ENCODE results near the gene LCLAT1. TPM values are rescaled to one million over a fixed set of nuclear protein-coding genes. Genes with fewer than 3 reads are reported as not detected.
"Not testable (repeated sequence)": the region's sequence is repeated elsewhere in the genome, so short reads cannot be mapped to it uniquely, and the experiment has no call there.

LCLAT1 gene
- total and polyA plus RNA-seq, 2 of the 4 experiments (the other 2 are of a cell fraction), result 7.5 to 11.5 TPM

GRCh38 chr2:30495896-30496295, 48.9 kb downstream of the LCLAT1 start:
- BruUV-seq (replicated peaks); dilution Hi-C loops (cut with HindIII; ENCODE audit: low sequenced_read_pairs, unreplicated experiment); in situ Hi-C loops (cut with MboI; ENCODE audit: low sequenced_read_pairs); H2BK5ac ChIP-seq (ENCODE audit: low read depth, low read length, poor library complexity, severe bottlenecking); H4K91ac ChIP-seq (ENCODE audit: insufficient read depth, low read depth, low read length); H4K20me1 ChIP-seq (ENCODE audit: insufficient read depth, low read length); H3K9me1 ChIP-seq (ENCODE audit: insufficient read depth, low read length); H3K27me3 ChIP-seq (ENCODE audit: control insufficient read depth, insufficient read depth, low read length); H4K5ac ChIP-seq (ENCODE audit: low read depth, low read length); H2AFZ ChIP-seq (replicated peaks; ENCODE audit: low read length, poor library complexity); H3K4me2 ChIP-seq (ENCODE audit: low read depth, low read length); H3K4me1 ChIP-seq (ENCODE audit: control insufficient read depth, insufficient read depth, low read length); H3K9me3 ChIP-seq (ENCODE audit: control insufficient read depth, insufficient read depth, low read length); H3K23ac ChIP-seq (ENCODE audit: low read depth, low read length); H3K14ac ChIP-seq (replicated peaks; ENCODE audit: low read depth, low read length); DNase-seq; H2AK5ac ChIP-seq (ENCODE audit: low read depth, low read length); H2BK120ac ChIP-seq (ENCODE audit: low read depth, low read length); H3K9ac ChIP-seq (ENCODE audit: low read depth, low read length); H2BK15ac ChIP-seq (ENCODE audit: low read depth, low read length); H3K27ac ChIP-seq (ENCODE audit: insufficient read depth, low read length); intact Hi-C loops (cut with micrococcal nuclease); ATAC-seq (ENCODE audit: low read depth); H3K4me3 ChIP-seq (ENCODE audit: insufficient read depth, low read depth, low read length); H3K56ac ChIP-seq (ENCODE audit: extremely low read depth, insufficient read depth, low read length); H4K8ac ChIP-seq (ENCODE audit: low read depth in 2 of 2, low read length in 2 of 2); H2AK9ac ChIP-seq (replicated peaks; ENCODE audit: low read depth, low read length, poor library complexity); POLR2A ChIA-PET (ENCODE audit: unreplicated experiment); H2BK20ac ChIP-seq (ENCODE audit: low read depth, low read length); H3K18ac ChIP-seq (ENCODE audit: low read depth, low read length); H3K4ac ChIP-seq (ENCODE audit: low read depth, low read length); H3K36me3 ChIP-seq (ENCODE audit: control insufficient read depth, insufficient read depth, low read length); CTCF ChIA-PET: not testable (repeated sequence)
- H3K79me1 ChIP-seq (ENCODE audit: low read depth in 1 of 2, low read length in 2 of 2), result peaks cover 24 to 25% of the 10 kb centered on the region in 2 experiments
- 100% methylated on average over 1 of the region's 2 CpGs; no CpG with 5 or more reads in 1 of the 2 experiments for WGBS, 2 experiments (ENCODE audit: extremely low coverage in 2 of 2, insufficient read length in 1 of 2)
